HFFc6 (cell line): Measurements from ENCODE around the gene HAT1. TPM values are rescaled to one million over a fixed set of nuclear protein-coding genes. Genes with fewer than 3 reads are reported as not detected.

ENCODE experiments used
- DNase-seq: peaks from one replicate; pipeline ENCODE4 v3.0.0-alpha.2; 2018
- H3K27ac Mint-ChIP-seq: 2 replicates; pipeline ENCODE4 v1.8.0; 2020; ENCODE audit warnings: mild to moderate bottlenecking, mixed read lengths
- H3K27me3 Mint-ChIP-seq: 2 replicates; pipeline ENCODE4 v1.8.0; 2021; ENCODE audit warnings: mild to moderate bottlenecking, moderate library complexity, mixed read lengths; ENCODE audit not compliant: insufficient read depth
- H3K36me3 Mint-ChIP-seq: 2 replicates; pipeline ENCODE4 v1.8.0; 2021; ENCODE audit warnings: low read depth, mixed read lengths
- H3K4me1 Mint-ChIP-seq: 2 replicates; pipeline ENCODE4 v1.8.0; 2020; ENCODE audit warnings: low read depth, mixed read lengths
- H3K4me3 Mint-ChIP-seq: 2 replicates; pipeline ENCODE4 v1.8.0; 2020; ENCODE audit warnings: mild to moderate bottlenecking, moderate library complexity, mixed read lengths
- H3K9me3 Mint-ChIP-seq: 2 replicates; pipeline ENCODE4 v1.8.0; 2020; ENCODE audit warnings: mild to moderate bottlenecking, mixed read lengths
- CTCF ChIP-seq: fragments of 200-600 bp; sonication (generic); IDR thresholded peaks from 2 replicates; pipeline ENCODE4 v1.5.0; 2021; ENCODE audit warnings: antibody characterized with exemption, mild to moderate bottlenecking
- total RNA-seq, 6 experiments: library from RNA; stranded (reverse); fragmentation: NEBNext Ultra II Directional; extraction: Animal tissue kit (Norgen Biotek cat#: 25700); gene quantifications; 2 replicates in 1 of 6; 3 replicates in 5 of 6; pipeline ENCODE4 v1.2.3, GENCODE V29; 2021

HAT1 gene
- total RNA-seq, 6 experiments from 2014 or later: 40.3 to 65.1 (median 61.3) TPM

DNA sequence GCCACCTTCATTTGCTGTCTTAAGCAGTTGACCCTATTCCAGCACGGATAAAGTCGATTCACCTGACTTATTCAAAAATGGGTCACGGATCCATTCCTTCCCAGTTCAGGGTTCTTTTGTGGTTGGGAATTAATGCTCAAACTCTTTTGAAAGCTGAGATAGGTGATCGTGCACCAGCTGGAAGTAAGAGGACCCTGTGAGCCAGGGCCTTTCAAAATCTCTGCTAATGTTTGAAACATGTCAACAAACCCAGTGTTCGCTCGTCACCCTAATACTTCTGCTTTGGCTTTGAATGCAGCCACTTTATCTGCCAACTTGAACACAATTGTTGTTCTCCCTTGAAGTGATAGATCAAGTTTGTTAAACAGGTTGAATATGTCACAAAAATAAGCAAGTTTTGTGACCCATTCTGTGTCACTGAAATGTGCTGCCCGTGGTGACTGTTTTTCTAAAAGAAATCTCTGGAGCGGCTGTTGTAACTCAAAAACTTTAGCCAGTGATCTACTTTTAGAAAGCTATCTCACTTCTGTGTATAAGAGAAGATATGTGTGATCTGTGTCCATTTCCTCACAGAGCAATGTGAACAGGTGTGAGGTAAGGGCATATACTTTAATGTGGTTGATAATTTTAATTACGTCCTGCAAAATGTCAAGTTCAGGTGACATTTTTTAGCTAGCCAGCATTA is 16.9 kb downstream of the HAT1 start:
- no peak overlapping the region for H3K4me3 Mint-ChIP-seq
- no peak overlapping the region for H3K27ac Mint-ChIP-seq
- TF ChIP-seq CTCF: no peak
- peaks cover 7% of the 10 kb centered on the region; the same call in 1 of the 2 replicates for H3K36me3 Mint-ChIP-seq
- no peaks in the 10 kb centered on the region for H3K9me3 Mint-ChIP-seq
- H3K4me1 Mint-ChIP-seq: peaks cover 12% of the 10 kb centered on the region
- H3K27me3 Mint-ChIP-seq: no peaks in the 10 kb centered on the region
- no peak for DNase-seq

- no peaks in the 10 kb centered on the region for H3K9me3 Mint-ChIP-seq
- no peaks in the 10 kb centered on the region for H3K27me3 Mint-ChIP-seq
- H3K36me3 Mint-ChIP-seq: peaks cover 4% of the 10 kb centered on the region; the same call in 1 of the 2 replicates
- DNase-seq: no peak
- H3K4me3 Mint-ChIP-seq: no peak overlapping the region
- H3K4me1 Mint-ChIP-seq: peaks cover 12% of the 10 kb centered on the region
- H3K27ac Mint-ChIP-seq: no peak overlapping the region
- no peak for TF ChIP-seq CTCF
These were observed 17.4 kb downstream of the HAT1 start for GRCh38 chr2:171939743-171940071.

GRCh38 chr2:171941316-171941699 is 19.0 kb downstream of the HAT1 start:
- no peaks in the 10 kb centered on the region for H3K27me3 Mint-ChIP-seq

GRCh38 chr2:171943869-171944268 is 21.6 kb downstream of the HAT1 start:
- Mint-ChIP-seq H3K9me3 (no peaks in the 10 kb centered on the region), H3K27ac (no peak overlapping the region), H3K36me3 (peaks cover 4% of the 10 kb centered on the region; the same call in 1 of the 2 replicates), H3K27me3 (no peaks in the 10 kb centered on the region), H3K4me3 (no peak overlapping the region), H3K4me1 (no peaks in the 10 kb centered on the region)
- no peak for TF ChIP-seq CTCF
- DNase-seq: no peak

More at GRCh38 chr2:171941316-171941699, 19.0 kb downstream of the HAT1 start:
- Mint-ChIP-seq H3K4me1 (peaks cover 3% of the 10 kb centered on the region), H3K9me3 (no peaks in the 10 kb centered on the region), H3K27ac (no peak overlapping the region), H3K4me3 (no peak overlapping the region), H3K36me3 (peaks cover 4% of the 10 kb centered on the region; the same call in 1 of the 2 replicates)
- TF ChIP-seq CTCF: 0 out of 2 replicates have a peak, but pooled peaks have one; percentile 17
- no peak for DNase-seq

- TF ChIP-seq CTCF: no peak
- no peak for DNase-seq
- H3K27ac Mint-ChIP-seq: no peak overlapping the region
- no peak overlapping the region for H3K4me3 Mint-ChIP-seq
- peaks cover 27% of the 10 kb centered on the region for H3K4me1 Mint-ChIP-seq
- peaks cover 5% of the 10 kb centered on the region for H3K36me3 Mint-ChIP-seq
- no peaks in the 10 kb centered on the region for H3K9me3 Mint-ChIP-seq
- no peaks in the 10 kb centered on the region for H3K27me3 Mint-ChIP-seq
These were observed 30.0 kb downstream of the HAT1 start for GRCh38 chr2:171952276-171952675.
